Stimulated activated CD8-positive, alpha-beta memory T cell treated with anti-CD3 and anti-CD28 coated beads, Interleukin-2, amount 100 ng/mL, for 48 hours (primary cell): ENCODE data around the gene ITGB8.

Source experiments
- DNase-seq, 2 donors: peaks; one replicate each; pipeline ENCODE4 v3.0.0-alpha.2; 2020; ENCODE audit warnings: low read depth in 2 of 2

The ITGB8 gene

DNA sequence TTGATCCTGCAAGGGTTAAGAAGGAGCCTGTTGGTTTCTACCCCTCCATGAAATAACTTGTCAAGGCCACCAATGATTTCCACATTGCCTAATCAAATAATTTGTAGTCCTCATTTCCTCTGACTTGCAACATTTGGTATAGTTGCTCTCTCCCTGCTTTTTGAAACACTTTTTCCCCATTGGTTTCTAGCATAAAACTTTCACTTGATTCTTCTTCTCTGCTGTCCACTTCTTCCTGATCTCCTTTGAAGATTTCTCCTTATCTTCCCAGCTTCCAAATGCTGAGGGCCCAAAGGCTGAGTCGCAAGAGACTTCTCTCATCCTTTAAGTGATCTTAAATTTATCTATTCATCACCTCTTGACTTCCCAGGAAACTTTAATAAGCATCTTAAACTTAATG, 134.2 kb downstream of the ITGB8 start:
- no peak for DNase-seq
